GM12878 (cell line): ENCODE measurements around the gene LHX2. TPM values are rescaled to one million over a fixed set of nuclear protein-coding genes. Genes with fewer than 3 reads are reported as not detected.

Source experiments
- ATAC-seq: fragments of 200-7000 bp; cut with Tn5 transposase; 3 replicates; pipeline ENCODE4 v1.9.1; 2020; ENCODE audit warnings: mild to moderate bottlenecking, moderate library complexity
- BruUV-seq: library from RNA; stranded (reverse); fragments of 400-500 nt; replicated peaks from 2 replicates; lab custom pipeline; 2021; lab: Mats Ljungman, UMichigan
- CTCF ChIA-PET: fragments of 300-600 bp; sonication (Branson Sonifier 250); formaldehyde crosslinking; extraction: SDS; loops from one replicate; lab custom pipeline; 2021; ENCODE audit warnings: inconsistent platforms; lab: Yijun Ruan, JAX
- POLR2A ChIA-PET: fragments of 350-600 bp; formaldehyde crosslinking; extraction: SDS; loops from one replicate; lab custom pipeline; 2021; ENCODE audit warnings: inconsistent platforms; lab: Charles Lee
- RAD21 ChIA-PET: fragments of 300-600 bp; sonication (Branson Sonifier 250); formaldehyde crosslinking; loops from one replicate; lab custom pipeline; 2023; ENCODE audit warnings: antibody characterized with exemption; ENCODE audit not compliant: unreplicated experiment; lab: Charles Lee
- SMC1A ChIA-PET: fragments of 300-600 bp; sonication (Branson Sonifier 250); formaldehyde crosslinking; loops from one replicate; lab custom pipeline; 2023; ENCODE audit not compliant: unreplicated experiment, uncharacterized antibody; lab: Charles Lee
- DNase-seq: peaks from one replicate; pipeline ENCODE4 v3.0.0-alpha.2; 2011; ENCODE audit warnings: low read depth, low spot score
- FAIRE-seq: peaks from 3 replicates; lab custom pipeline; 2011; peaks lifted over from hg19 to GRCh38; lab: Jason Lieb, UNC
- H2AFZ ChIP-seq: 2 replicates; pipeline ENCODE4 v1.6.0; 2011; ENCODE audit warnings: low read depth, low read length, control low read depth; ENCODE audit not compliant: control insufficient read depth
- H3K27ac ChIP-seq: 2 replicates; pipeline ENCODE4 v1.5.1; 2011; ENCODE audit warnings: control low read depth; ENCODE audit not compliant: control insufficient read depth, insufficient read depth
- H3K27me3 ChIP-seq, 2 experiments: replicated peaks in 1 of 2; 2 replicates each; pipeline versions ENCODE4 v1.6.0 to v1.6.1; 2011; ENCODE audit warnings: low read length in 1 of 2; ENCODE audit not compliant: control insufficient read depth in 2 of 2, insufficient read depth in 2 of 2
- H3K36me3 ChIP-seq, 2 experiments: 2 replicates each; pipeline ENCODE4 v1.5.1; 2011; ENCODE audit warnings: low read length in 1 of 2; ENCODE audit not compliant: control insufficient read depth in 2 of 2, insufficient read depth in 2 of 2
- H3K4me1 ChIP-seq: 2 replicates; pipeline ENCODE4 v1.6.1; 2011; ENCODE audit warnings: mild to moderate bottlenecking, low read length, moderate library complexity, mixed read lengths; ENCODE audit not compliant: control insufficient read depth, insufficient read depth
- H3K4me2 ChIP-seq: 2 replicates; pipeline ENCODE4 v1.6.0; 2011; ENCODE audit warnings: control low read depth; ENCODE audit not compliant: control insufficient read depth, insufficient read depth
- H3K4me3 ChIP-seq: fragments of 200-600 bp; sonication (generic); 2 replicates; pipeline ENCODE4 v1.5.1; 2016
- H3K79me2 ChIP-seq: 2 replicates; pipeline ENCODE4 v1.6.0; 2011; ENCODE audit warnings: low read length; ENCODE audit not compliant: control insufficient read depth, insufficient read depth
- H3K9ac ChIP-seq: 2 replicates; pipeline ENCODE4 v1.8.0; 2011; ENCODE audit warnings: low read length, control low read depth, mixed read lengths; ENCODE audit not compliant: control insufficient read depth, insufficient read depth
- H3K9me3 ChIP-seq: replicated peaks from 3 replicates; pipeline ENCODE4 v1.5.1; 2011; ENCODE audit warnings: mild to moderate bottlenecking, low read length; ENCODE audit not compliant: control insufficient read depth, insufficient read depth
- H4K20me1 ChIP-seq: 2 replicates; pipeline ENCODE4 v1.6.0; 2011; ENCODE audit not compliant: control insufficient read depth, insufficient read depth
- IKZF1 ChIP-seq: fragments of 450-650 bp; conservative IDR thresholded peaks from 2 replicates; pipeline ENCODE4 v1.6.1; 2017; ENCODE audit warnings: antibody characterized with exemption, mild to moderate bottlenecking
- PAX5 ChIP-seq: IDR thresholded peaks from 2 replicates; pipeline ENCODE4 v1.6.1; 2011; ENCODE audit warnings: low read depth, low read length, borderline replicate concordance
- SMC3 ChIP-seq: IDR thresholded peaks from 2 replicates; pipeline ENCODE4 v1.6.1; 2011; ENCODE audit warnings: low read length, improper control_type of control experiment, borderline replicate concordance
- WGBS: methylation state at CpG from one replicate; pipeline ENCODE4 v1.1.6; 2016; ENCODE audit warnings: low lambda C conversion rate; ENCODE audit not compliant: insufficient replicate concordance, insufficient coverage; ENCODE audit errors: missing lambda C conversion rate; 5-methylcytosine and 5-hydroxymethylcytosine counted together
- in situ Hi-C: fragments of 300-500 bp; cut with MboI; formaldehyde crosslinking; loops from 9 replicates; pipeline ENCODE4 v1.14.3; 2018; ENCODE audit warnings: mixed read lengths
- intact Hi-C: fragments of 100-400 bp; cut with micrococcal nuclease; formaldehyde crosslinking; loops from one replicate; pipeline ENCODE4 v1.14.2; 2022; ENCODE audit not compliant: unreplicated experiment
- polyA plus RNA-seq, 11 experiments: library from polyadenylated mRNA; depleted of rRNA in 4 of 11; unstranded in 6 of 11; stranded (reverse) in 5 of 11; fragments of >200 nt; fragmentation: Nextera tagmentation in 4 of 11; fragmentation: Illumina TruSeq in 1 of 11; extraction: Ambion mirVana in 4 of 11; extraction: Trizol in 1 of 11; gene quantifications; 1 replicate in 1 of 11; 2 replicates in 10 of 11; pipeline versions ENCODE4 v1.2.1 to v1.2.3, GENCODE V29; 2011 to 2016; ENCODE audit warnings: inconsistent platforms in 2 of 11, missing spikeins in 2 of 11, low read depth in 1 of 11
- total RNA-seq, 4 experiments: library from RNA; depleted of rRNA in 3 of 4; stranded (reverse); fragments of >200 nt in 3 of 4; fragmentation: Illumina TruSeq in 1 of 4; extraction: Trizol in 1 of 4; gene quantifications; 2 replicates each; pipeline versions ENCODE4 v1.2.1 to v1.2.3, GENCODE V29; 2013 to 2021
- TF ChIP-seq, protein P1 (sequence below): fragments of 450-650 bp; IDR thresholded peaks from 2 replicates; pipeline ENCODE4 v1.6.1; 2017; ENCODE audit warnings: mild to moderate bottlenecking

Gene LHX2
- total and polyA plus RNA-seq, 10 of the 15 experiments (the other 5 are each of a cell fraction or from before 2014, with no cell fraction given): 0.82 to 69.8 (median 5.3) TPM

DNA sequence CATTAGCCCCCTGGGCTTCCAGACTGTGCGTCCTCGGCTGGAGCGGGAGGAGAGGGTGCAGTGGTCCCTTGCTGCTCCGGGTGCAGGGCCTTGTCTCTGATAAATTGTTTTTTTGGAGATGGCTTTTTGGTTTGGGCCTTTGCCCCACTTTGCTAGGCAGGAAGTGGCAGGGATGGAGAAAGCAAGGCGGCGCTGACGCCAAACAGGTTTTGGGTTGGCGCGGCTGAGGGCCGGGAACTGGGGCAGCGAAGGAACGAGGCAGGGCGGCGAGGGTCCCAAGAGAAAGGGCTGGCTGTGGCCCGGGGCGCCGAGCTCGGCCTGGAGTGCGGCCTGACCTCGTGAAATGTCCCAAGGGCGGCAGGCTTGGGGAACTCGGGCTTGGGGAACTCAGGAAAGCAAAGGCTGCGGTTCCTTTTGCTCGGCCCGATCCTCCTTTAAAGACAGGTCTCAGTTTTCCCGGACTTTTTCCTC is 4.1 kb downstream of the LHX2 start:
- 57% methylated on average over 24 of the region's 26 CpGs for WGBS
- Histone ChIP-seq H3K9ac (no peak overlapping the region), H3K9me3 (no peaks in the 10 kb centered on the region; the same call in 2 of the 3 replicates), H3K27ac (no peak overlapping the region), H3K36me3 (peaks cover 0 to 1% of the 10 kb centered on the region in 2 experiments; a peak in 1 of 4 replicates), H3K4me2 (no peak overlapping the region), H3K79me2 (no peaks in the 10 kb centered on the region; the same call in 1 of the 2 replicates), H4K20me1 (peaks cover 4% of the 10 kb centered on the region; the same call in 1 of the 2 replicates), H2AFZ (no peak overlapping the region), H3K4me1 (peaks cover 2% of the 10 kb centered on the region), H3K4me3 (no peak overlapping the region), H3K27me3 (peaks cover 0 to 59% of the 10 kb centered on the region in 2 experiments; a peak in 2 of 4 replicates)
- RAD21 ChIA-PET: no interaction called here
- CTCF ChIA-PET: no interaction called here
- ATAC-seq (no peak), DNase-seq (no peak), FAIRE-seq (no peak)
- TF ChIP-seq, protein P1, sequence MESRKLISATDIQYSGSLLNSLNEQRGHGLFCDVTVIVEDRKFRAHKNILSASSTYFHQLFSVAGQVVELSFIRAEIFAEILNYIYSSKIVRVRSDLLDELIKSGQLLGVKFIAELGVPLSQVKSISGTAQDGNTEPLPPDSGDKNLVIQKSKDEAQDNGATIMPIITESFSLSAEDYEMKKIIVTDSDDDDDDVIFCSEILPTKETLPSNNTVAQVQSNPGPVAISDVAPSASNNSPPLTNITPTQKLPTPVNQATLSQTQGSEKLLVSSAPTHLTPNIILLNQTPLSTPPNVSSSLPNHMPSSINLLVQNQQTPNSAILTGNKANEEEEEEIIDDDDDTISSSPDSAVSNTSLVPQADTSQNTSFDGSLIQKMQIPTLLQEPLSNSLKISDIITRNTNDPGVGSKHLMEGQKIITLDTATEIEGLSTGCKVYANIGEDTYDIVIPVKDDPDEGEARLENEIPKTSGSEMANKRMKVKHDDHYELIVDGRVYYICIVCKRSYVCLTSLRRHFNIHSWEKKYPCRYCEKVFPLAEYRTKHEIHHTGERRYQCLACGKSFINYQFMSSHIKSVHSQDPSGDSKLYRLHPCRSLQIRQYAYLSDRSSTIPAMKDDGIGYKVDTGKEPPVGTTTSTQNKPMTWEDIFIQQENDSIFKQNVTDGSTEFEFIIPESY: no peak
- TF ChIP-seq IKZF1 (0 out of 2 replicates have a peak, but pooled peaks have one; percentile 22), SMC3 (no peak), PAX5 (no peak)
- in situ Hi-C loops (no loop called here), intact Hi-C loops (no loop called here)
- POLR2A ChIA-PET: no interaction called here
- no TSS peak for BruUV-seq
- SMC1A ChIA-PET: no interaction called here
